Endothelial cell of hepatic sinusoid (primary cell): ENCODE measurements around the gene DNAJC15.

Experiments
- in situ Hi-C: cut with HindIII; loops from 2 replicates; pipeline ENCODE4 v1.10.0; 2017; ENCODE audit warnings: low sequenced_read_pairs

Gene DNAJC15

DNA sequence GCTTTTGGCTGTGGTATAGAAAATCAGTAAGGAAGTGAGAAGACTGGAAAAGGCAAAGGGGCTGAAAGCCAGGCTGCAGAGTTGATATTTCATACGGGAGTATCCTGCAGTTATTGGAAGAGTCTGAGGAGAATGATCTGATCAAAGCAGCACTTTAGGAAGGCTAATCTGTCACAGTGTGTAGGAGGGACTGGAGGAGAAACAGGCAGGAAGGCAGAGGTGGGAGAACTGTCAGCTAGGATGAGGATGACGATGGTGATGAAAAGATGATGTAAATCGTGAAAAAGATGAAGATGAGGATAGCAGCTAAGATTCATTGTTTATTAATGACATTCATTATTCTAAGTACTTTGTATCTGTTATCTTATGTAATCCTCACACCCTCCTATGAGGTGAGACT, 123.0 kb downstream of the DNAJC15 start:
- in situ Hi-C loops, result no loop called here

DNA sequence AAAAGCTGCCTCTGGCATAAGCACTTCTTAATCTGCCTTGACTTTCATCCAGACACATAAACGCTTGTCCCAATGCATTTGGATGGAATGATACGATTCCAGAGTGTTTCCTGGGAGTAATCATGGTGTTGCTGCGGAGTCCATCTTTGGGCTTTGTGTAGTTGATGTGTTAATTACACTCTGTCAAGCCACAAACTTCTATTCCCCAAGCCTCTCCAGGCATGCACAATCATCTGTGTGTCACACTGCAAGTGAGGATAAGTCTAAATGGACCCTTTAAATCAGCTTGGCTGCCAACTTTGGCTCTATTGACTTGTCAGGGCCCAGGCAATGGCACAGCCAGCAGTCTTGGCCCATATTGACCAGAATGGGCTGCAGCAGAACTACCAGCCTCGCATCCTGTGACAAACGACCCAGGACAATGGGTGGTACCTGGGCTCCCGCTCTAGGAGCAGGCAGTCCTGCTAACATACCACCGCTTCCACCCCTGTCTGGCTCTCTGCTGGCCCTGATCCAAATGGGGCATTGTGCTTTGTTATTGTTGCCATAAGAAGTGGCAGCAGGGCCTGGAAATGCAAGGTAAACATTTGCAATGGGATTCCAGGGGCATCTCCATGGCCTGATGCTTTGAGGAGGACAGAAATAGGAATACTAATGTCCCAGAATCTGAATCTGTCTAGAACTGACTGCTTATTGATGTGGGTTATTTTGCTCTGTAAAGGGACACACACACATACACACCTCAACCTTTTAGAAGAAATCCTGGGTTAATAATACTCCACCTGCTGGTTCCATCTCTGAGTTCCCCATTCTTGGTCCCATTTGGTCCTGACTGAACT, 127.2 kb downstream of the DNAJC15 start:
- in situ Hi-C loops, result loop anchor here (10.0 kb wide), 2 partner anchors 186 to 624 kb away; no protein-coding TSS in a partner anchor

DNA sequence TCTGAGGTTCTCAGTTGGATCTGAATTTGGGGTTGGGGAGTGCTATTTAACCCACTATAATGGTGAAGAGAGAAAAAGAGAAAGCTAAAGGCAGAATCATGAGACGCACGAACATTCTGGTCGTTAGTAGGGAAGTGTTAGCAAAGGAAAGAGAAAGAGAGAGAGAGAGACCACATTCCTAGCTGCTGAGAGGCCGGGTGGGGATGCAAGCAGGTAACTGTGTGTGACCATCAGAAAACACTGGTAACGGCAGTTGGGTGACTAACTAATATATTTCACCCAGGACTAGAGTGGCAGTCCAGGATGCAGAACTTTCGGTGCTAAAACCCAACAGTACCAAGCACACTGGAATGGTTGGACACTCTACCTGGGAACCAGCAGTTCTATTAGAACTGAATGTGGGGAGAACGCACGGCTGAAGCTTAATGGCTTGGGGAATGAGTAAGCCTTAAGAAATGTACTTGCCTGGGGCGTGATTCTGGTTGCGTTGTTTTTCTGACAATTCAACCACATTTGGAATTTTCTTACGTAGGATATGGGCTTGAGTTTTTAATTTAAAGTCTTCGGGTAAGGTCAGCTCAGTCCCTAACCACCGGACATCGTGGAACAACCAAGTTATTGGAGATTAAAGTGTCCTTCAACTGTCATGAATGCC, 130.2 kb downstream of the DNAJC15 start:
- in situ Hi-C loops, result loop anchor here (10.0 kb wide), 2 partner anchors 189 to 621 kb away; no protein-coding TSS in a partner anchor

DNA sequence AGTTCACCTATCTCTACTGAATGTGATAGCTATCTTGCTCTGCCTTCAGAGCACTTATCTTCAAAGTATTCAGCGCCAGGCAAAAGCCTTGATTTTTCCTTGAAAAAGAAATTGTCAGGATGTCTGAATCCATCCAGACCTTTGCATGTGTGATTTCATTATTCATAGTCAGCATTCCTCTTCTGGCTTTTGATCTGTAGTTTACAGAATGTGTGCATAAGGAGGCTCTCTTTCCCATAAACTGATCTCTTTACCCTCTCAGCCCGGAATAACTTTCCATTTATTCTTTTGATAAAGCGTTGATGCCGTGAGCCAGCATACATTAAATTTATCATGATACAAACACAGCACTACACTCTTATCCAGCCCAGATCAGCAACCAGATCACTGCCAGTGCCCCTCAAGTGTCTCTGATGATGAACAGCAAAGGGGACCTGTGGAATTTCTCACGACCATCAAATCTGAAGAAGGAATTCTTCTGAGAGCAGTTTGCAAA, 130.8 kb downstream of the DNAJC15 start:
- in situ Hi-C loops, result loop anchor here (10.0 kb wide), 2 partner anchors 189 to 621 kb away; no protein-coding TSS in a partner anchor

DNA sequence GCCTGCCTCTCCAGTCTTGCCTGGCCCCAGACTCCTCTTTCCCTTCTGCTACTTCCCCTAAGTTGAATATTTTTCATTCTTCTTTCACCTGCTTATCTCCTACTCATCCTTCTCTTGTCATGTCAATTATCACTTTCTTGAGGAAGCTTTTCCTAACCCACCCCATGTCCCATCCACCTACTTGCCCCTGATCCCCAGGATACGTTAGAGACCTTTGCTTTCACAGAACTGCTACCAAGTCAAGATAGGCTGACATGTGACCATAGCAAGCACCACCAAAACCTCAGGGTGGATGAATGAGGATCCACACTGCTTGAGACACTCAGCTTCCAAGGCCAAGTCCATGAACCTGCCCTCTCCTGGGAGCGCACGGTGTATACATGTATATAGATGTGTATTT, 131.5 kb downstream of the DNAJC15 start:
- in situ Hi-C loops, result loop anchor here (10.0 kb wide), 2 partner anchors 190 to 620 kb away; no protein-coding TSS in a partner anchor

DNA sequence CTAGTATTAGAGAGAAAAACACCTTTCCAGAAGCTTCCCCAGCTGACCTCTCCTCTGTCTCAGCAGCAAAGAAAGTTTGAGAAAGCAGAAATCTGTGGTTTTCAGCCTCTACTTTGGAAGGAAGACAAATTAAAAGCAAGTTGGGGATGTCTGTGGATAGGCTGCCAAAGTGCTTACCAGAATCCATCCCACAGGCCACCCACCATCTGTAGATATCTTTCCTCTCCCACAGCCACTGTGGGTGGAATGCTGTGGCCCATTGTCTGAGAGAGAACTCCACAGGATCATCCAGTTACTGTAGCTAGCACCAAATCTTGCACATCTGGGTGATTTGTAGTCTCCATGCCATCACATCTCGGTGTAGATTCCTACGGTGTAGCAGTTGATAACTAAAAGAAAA, 133.5 kb downstream of the DNAJC15 start:
- in situ Hi-C loops, result loop anchor here (10.0 kb wide), 2 partner anchors 192 to 618 kb away; no protein-coding TSS in a partner anchor

DNA sequence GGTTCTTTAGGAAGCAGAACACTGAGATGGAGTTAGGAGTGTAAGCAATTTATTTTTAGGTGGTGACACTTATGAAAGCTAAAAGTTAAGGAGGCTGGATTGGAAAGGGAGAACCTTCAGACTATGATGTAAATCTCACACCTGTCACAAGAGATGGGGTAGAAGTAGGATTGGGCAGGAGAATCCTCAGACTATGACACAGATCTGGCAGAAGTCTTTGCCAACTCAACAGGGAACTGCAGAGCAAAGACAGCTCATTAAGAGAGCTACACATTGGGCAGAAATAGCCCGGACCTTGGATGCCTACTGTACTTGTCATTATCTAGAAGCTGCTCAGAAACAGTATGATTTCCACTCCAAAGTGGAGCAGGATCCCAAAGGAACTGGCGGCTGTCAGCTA, 134.4 kb downstream of the DNAJC15 start:
- in situ Hi-C loops, result loop anchor here (10.0 kb wide), 2 partner anchors 193 to 617 kb away; no protein-coding TSS in a partner anchor

DNA sequence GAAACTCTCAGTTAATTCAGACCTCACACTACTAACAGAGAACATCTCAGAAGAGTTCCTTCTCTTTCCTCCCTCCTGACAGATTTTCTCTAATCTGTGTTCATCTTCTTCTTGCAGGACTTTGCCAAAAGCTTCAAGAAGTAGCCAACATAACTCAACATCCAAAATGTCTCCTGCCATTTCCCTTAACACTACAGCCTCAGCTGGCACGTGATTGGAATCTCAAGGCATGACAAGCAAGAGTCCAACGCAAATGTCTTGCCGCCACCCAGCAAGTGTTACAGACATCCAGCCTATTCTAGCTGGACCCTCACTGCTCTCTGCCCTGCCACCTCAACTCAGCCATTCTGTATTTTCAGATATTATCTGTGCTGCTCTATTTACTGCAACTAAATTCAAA, 135.1 kb downstream of the DNAJC15 start:
- in situ Hi-C loops, result loop anchor here (10.0 kb wide), 2 partner anchors 194 to 616 kb away; no protein-coding TSS in a partner anchor

DNA sequence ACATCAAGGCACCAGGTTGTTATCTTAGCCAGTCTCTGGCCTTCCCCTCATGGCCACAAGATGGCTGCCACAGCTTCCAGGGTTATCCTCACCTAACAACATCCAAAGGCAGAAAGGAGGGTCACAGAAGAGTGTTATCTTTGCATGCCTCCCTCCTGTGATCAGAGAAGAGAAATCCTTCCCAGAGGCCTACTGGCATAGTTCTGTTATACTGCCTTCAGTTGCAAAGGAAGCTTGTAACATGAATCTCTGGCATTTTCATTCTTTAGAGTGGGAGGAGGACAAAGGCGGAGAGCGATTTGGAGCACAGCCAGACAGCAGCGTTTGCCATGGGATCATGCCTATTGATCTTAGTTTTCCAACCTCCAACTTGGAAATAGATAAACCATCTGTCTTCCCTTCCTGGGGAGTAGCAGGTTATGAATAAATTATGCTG, 135.7 kb downstream of the DNAJC15 start:
- in situ Hi-C loops, result loop anchor here (10.0 kb wide), 2 partner anchors 194 to 616 kb away; no protein-coding TSS in a partner anchor
